ENCODE data around the gene PRKAG2. TPM values are rescaled to one million over a fixed set of nuclear protein-coding genes. Genes with fewer than 3 reads are reported as not detected.
A peak's percentile ranks its signal among the peaks of the same experiment; 100 is the strongest.

Gene PRKAG2
- total RNA-seq, 1 donor from 2014 or later = 35.4 TPM

- intact Hi-C loops (cut with DNase I) = no loop called here
- peaks cover 40% of the 10 kb centered on the region for H3K4me1 ChIP-seq
- ATAC-seq (no peak), DNase-seq (peak; percentile 43)
- no peaks in the 10 kb centered on the region for H3K36me3 ChIP-seq
- TF ChIP-seq, protein P1, sequence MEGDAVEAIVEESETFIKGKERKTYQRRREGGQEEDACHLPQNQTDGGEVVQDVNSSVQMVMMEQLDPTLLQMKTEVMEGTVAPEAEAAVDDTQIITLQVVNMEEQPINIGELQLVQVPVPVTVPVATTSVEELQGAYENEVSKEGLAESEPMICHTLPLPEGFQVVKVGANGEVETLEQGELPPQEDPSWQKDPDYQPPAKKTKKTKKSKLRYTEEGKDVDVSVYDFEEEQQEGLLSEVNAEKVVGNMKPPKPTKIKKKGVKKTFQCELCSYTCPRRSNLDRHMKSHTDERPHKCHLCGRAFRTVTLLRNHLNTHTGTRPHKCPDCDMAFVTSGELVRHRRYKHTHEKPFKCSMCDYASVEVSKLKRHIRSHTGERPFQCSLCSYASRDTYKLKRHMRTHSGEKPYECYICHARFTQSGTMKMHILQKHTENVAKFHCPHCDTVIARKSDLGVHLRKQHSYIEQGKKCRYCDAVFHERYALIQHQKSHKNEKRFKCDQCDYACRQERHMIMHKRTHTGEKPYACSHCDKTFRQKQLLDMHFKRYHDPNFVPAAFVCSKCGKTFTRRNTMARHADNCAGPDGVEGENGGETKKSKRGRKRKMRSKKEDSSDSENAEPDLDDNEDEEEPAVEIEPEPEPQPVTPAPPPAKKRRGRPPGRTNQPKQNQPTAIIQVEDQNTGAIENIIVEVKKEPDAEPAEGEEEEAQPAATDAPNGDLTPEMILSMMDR (IDR thresholded peaks at IDR 0.05) = no peak
- no peak overlapping the region for H3K27ac ChIP-seq
- no peaks in the 10 kb centered on the region for H3K27me3 ChIP-seq (ENCODE audit: low read depth)
- H3K9me3 ChIP-seq = no peaks in the 10 kb centered on the region
- H3K4me3 ChIP-seq = no peak overlapping the region
Measured at GRCh38 chr7:151839451-151839921, 37.4 kb downstream of the PRKAG2 start.

DNA sequence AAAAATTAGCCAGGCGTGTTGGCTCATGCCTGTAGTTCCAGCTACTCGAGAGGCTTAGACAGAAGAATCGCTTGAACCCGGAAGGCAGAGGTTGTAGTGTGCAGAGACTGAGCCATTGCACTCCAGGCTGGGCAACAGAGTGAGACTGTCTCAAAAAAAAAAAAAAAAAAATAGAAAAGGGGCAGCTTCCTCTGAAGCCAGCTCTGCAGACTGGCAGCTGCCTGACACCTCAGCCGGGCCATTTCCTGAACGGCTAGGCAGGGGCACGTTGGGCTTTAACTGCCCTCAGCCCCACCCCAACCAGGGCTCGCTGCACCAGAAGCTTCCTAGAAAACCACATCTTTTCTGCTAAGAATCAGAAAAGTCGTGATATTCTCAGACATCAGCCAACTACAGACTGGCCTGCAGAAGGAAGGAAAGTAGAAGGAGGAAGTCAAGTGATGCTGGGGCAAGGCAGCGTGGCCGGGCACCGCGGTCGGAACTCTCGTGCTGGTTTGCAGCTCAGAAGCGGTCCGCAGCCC lies 38.0 kb downstream of the PRKAG2 start:
- H3K4me3 ChIP-seq = no peak overlapping the region
- intact Hi-C loops (cut with DNase I) = no loop called here
- H3K4me1 ChIP-seq = peaks cover 34% of the 10 kb centered on the region
- H3K9me3 ChIP-seq = no peaks in the 10 kb centered on the region
- no peaks in the 10 kb centered on the region for H3K27me3 ChIP-seq (ENCODE audit: low read depth)
- ATAC-seq (peak; percentile 55 to 74), DNase-seq (peak; percentile 73)
- no peaks in the 10 kb centered on the region for H3K36me3 ChIP-seq
- TF ChIP-seq, protein P1 (IDR thresholded peaks at IDR 0.05) = no peak
- H3K27ac ChIP-seq = no peak overlapping the region

DNA sequence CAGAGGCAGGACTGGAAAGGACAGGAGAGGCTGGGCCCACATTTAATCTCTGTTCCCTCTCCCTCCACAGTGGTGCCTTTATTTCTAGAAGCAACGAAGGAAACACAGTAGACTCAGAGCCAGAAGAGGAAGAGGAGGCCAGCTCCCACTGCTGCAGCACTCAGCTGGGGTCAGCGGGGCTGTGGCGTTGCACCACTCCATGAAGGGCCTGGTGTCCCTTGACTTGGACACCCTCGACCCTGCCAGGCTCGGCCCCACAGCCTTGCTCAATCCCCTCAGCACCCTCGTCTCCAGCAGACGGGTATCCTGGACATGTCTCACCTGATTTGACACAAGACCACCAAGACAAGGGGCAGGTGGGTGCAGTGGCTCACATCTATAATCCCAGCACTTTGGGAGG lies 38.8 kb downstream of the PRKAG2 start:
- peak overlapping the region; percentile 3 for H3K27ac ChIP-seq
- no peak overlapping the region for H3K4me3 ChIP-seq
- peak; percentile 55 for DNase-seq
- peak in 1 of 2 donors; percentile 39 for ATAC-seq
- H3K4me1 ChIP-seq = peaks cover 31% of the 10 kb centered on the region
- TF ChIP-seq, protein P1 (IDR thresholded peaks at IDR 0.05) = no peak
- intact Hi-C loops (cut with DNase I) = no loop called here
- H3K36me3 ChIP-seq = peaks cover 1% of the 10 kb centered on the region
- H3K9me3 ChIP-seq = no peaks in the 10 kb centered on the region
- H3K27me3 ChIP-seq (ENCODE audit: low read depth) = no peaks in the 10 kb centered on the region

DNA sequence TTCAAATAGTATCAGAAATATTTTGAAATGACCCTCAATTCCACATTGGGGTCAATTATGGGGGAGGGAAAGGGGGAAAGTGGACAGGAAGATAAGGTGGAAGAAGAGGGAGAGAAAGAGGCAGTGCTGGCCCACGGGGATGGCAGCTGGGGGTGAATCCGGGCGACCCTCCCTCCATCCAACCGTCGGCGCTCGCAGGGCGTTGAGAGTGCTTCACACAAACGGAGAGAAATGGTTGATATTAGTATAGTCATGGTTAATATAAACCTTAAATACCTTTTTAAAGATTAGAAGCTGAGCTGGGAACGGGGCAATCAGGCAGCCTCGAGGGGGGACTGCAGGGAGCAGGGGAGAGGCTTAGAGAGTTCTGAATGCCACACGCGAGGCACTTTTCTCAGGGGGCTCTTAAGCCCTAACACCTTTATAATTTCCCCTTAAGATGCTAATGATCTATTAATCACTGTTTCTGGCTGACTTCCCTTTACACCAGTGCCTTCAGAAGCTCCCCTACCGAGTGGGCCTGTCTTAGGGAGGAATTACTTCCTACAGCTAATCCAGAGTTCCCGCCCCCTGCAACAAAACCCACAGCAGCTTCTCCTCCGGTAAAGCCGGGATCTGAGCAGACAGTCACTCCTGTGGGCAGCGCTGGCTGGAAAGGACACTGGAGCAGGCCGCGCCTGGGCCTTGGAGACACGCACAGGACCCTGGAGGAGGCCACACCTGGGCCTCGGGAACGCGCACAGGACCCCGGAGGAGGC lies 39.5 kb downstream of the PRKAG2 start:
- intact Hi-C loops (cut with DNase I) = no loop called here
- H3K4me1 ChIP-seq = peaks cover 31% of the 10 kb centered on the region
- no peaks in the 10 kb centered on the region for H3K27me3 ChIP-seq (ENCODE audit: low read depth)
- H3K9me3 ChIP-seq = no peaks in the 10 kb centered on the region
- DNase-seq (peak; percentile 42), ATAC-seq (no peak)
- TF ChIP-seq, protein P1 (IDR thresholded peaks at IDR 0.05) = no peak
- no peak overlapping the region for H3K4me3 ChIP-seq
- peaks cover 5% of the 10 kb centered on the region for H3K36me3 ChIP-seq
- no peak overlapping the region for H3K27ac ChIP-seq

- no peaks in the 10 kb centered on the region for H3K27me3 ChIP-seq (ENCODE audit: low read depth)
- ATAC-seq (no peak), DNase-seq (peak; percentile 20)
- intact Hi-C loops (cut with DNase I) = no loop called here
- TF ChIP-seq, protein P1 (IDR thresholded peaks at IDR 0.05) = no peak
- H3K4me1 ChIP-seq = peaks cover 31% of the 10 kb centered on the region
- H3K9me3 ChIP-seq = no peaks in the 10 kb centered on the region
- no peak overlapping the region for H3K4me3 ChIP-seq
- H3K36me3 ChIP-seq = peaks cover 5% of the 10 kb centered on the region
- no peak overlapping the region for H3K27ac ChIP-seq
Measured at GRCh38 chr7:151836927-151837205, 40.0 kb downstream of the PRKAG2 start.

Measured in lower lobe of right lung (tissue), 2 donors.